NAMALWA (cell line): ENCODE measurements around the gene FAM241A.
"Not testable (repeated sequence)": the region's sequence is repeated elsewhere in the genome, so short reads cannot be mapped to it uniquely, and the experiment has no call there.

ENCODE experiments used
- DNase-seq: peaks from one replicate; pipeline ENCODE4 v3.0.0-alpha.2; 2015; ENCODE audit warnings: low spot score

FAM241A gene

GRCh38 chr4:112145326-112145789 is at the start of gene FAM241A:
TSS of gene FAM241A (plus strand) at chr4:112145454. CDS start at chr4:112145581, 127 bp downstream.
- peak; percentile 89 for DNase-seq

DNA sequence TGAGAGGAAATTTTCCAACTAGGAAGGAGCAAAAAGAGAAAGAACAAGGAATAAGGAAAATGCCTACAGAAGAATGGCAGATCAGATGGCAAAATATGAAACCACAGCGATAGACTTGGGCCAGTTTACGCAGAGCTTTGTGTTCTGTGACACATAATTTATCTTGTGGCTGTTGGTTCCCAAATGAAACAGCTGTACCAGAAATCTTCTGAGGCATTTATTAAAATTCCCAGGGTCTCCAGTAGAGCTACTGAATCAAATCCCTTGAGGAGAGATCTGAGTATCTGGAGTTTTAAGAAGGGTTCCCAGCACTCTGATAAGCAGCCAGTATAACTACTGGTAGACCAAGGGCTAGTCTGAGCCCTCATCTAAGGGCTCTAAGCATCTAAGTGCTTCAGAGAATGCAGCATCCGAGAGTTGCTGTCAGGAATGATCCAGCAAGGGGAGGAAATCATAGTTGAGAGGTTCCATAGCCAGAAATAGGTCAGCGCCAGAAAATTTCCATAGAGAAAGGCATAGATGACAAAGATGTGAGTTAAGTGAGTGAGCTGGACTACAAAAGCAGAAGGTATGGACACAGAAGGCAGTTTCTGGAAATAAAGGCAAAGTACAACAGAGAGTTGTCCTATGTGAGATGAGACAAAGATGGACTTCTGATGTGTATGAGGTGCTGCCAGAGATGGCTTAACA is 46.3 kb upstream of the FAM241A start:
- no peak for DNase-seq

DNA sequence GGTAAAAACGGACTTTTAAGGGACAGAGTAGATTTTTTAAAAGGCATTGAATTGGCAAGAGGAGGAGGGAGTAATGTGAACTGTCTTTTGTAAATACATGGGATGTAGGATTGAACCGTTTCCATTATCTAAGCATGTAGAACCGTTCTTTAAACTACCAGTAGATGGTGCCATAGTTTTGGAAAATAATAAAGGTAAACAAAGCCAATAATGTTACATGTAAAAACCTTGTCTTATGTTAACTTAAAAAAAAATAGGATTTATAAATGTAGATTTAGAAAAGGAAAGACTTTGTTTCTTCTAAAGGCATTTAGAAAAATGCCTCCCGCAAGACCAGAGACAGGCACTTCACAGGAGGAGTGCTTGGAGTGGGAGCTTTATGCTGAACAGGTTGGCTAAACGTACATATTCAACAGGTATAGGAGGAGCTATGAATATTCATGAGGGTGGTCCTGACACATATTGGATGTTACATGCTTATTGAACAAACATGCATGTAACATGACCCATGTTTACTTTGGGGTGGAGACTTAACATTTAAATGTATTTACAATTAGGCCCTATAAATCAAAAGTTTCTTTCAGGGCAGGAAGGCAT is 45.5 kb upstream of the FAM241A start:
- peak; percentile 79 for DNase-seq

GRCh38 chr4:112102875-112103370 is 42.3 kb upstream of the FAM241A start:
- no peak for DNase-seq

GRCh38 chr4:112105201-112105969 is 39.9 kb upstream of the FAM241A start:
- DNase-seq = no peak

GRCh38 chr4:112109360-112110058 is 35.7 kb upstream of the FAM241A start:
- peak; percentile 17 for DNase-seq

DNA sequence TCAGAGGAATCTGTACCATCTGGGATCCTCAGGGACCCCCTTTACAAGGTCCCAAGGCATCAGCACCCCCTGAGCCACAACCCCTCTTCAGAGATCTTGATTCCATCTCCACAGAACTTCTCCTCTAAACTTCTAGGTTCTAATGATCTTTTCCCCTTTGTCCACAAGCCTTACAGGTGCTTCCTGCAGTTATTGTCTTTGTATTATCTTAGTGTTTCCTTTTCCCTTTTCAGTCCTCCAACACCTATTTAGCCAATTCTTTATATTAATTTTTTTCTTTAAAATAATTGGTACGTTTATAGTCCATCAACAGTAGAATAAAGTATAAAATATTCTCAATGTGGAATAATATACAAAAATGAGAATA is 35.2 kb upstream of the FAM241A start:
- no peak for DNase-seq

DNA sequence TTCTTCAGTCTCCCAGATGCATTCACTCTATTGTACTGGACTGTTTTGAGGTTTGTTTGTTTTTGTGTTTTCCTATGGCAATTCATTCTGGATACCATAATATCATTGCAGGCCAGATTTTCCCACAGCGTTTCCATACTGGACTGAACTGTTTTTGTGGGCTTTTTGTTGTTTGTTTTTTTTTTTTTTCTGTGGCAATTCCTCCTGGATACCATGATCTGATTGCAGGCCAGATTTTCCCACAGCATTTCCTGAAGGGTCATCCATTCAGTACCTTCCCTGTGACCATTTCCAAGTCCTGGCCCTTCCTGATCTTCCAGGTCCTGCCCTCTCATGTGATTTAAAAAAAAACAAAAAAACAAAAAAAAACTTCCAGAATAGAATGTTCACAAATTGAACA is 33.9 kb upstream of the FAM241A start:
- DNase-seq = no peak

- DNase-seq = not testable (repeated sequence)
These were observed 33.2 kb upstream of the FAM241A start for GRCh38 chr4:112112095-112112494.

- no peak for DNase-seq
These were observed 32.6 kb upstream of the FAM241A start for GRCh38 chr4:112112590-112113170.

DNA sequence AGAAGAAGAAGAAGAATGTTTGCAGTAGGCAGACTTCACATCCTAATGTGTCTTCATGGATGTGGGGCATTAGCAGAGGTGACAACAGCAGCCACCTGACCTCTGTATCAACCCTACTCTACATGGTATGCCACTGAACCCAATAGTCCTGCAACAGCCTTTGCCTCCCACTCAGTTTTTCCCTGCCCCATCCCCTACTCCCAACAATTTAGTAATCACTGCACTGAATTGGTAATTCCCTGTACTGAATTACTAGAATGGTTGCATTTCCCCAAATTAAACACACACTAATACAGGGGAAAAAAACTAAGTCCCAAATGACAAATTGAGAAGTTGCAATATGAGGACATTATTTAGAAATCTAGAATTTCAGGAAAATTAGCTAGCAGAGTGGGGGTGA is 31.4 kb upstream of the FAM241A start:
- no peak for DNase-seq

- no peak for DNase-seq
These were observed 30.8 kb upstream of the FAM241A start for GRCh38 chr4:112114452-112114851.

DNA sequence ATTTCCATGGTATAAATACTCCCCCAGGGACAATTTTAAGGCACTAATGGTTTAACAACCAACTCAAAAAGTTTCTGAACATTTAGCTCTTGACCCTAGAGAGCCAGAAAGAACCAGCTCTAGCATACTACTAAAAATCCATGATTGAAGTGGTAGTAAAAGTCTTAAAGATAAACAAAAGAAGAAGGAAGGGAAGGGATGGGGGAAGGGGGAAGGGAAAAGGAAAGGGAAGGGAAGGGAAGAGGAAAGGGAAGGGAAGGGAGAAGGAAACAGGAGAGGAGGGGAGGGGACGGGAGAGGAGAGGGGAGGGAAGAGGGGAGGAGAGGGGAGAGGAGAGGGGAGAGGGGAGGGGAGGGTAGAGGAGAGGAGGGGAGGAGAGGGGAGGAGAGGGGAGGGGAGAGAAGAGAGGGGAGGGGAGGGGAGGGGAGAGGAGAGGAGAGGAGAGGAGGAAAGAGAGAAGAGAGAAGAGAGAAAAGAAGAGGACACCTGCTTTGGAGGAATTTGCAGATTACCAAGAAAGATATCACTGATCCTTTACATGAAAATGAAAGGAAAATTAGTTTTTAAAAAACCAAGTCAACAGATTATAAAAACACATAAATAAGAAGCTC is 26.4 kb upstream of the FAM241A start:
- no peak for DNase-seq

DNA sequence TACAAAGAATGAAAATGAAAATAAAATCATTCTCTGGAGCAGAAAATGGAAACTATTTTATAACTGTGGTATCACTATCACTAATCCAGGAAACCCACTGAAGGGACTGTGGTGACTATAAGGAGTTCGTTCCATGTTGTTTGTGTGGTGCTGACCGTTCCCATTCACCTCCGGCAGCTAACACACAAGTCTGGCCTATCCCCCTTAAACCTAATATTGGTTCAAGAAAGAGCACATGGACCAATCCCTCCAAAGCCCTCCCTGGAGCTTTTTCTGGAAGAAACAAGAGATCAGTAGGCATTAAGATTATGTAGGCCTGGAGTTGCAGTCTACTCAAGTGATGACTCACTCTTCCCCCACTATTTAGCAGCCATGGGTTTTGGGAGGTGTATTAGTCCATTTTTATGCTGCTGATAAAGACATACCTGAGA is 25.9 kb upstream of the FAM241A start:
- no peak for DNase-seq

GRCh38 chr4:112120021-112120420 is 25.2 kb upstream of the FAM241A start:
- no peak for DNase-seq

GRCh38 chr4:112125416-112125815 is 19.8 kb upstream of the FAM241A start:
- DNase-seq = no peak

DNA sequence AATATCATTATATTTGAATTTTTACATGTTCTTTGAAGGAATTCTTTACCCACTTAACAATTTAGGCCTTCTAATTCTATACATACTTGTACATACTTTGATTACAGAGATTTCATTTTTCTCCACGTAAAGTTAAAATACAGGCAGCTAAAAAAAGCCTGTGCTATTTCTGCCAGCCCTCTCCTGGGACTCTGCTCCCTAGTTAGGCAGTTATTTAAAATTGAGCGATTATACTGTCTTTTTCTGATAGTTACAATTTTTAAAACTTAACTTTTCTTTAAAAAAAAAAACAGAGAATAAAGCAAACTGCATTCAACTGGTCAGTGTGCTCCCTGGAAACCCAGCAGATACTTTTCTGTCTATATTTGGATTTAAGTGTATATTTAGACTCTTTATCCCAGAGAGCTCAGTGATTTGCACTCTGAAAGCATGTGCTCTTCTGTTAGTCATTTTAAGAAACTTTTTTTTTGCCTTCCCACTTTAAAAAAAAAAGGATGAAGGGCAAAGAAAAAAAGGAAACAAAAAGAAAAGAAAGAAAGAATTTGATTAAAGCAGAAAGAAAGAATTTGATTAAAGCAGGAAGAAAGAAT is 18.1 kb upstream of the FAM241A start:
- peak; percentile 23 for DNase-seq

- DNase-seq = peak; percentile 40
These were observed 17.5 kb upstream of the FAM241A start for GRCh38 chr4:112127803-112128202.

- DNase-seq = peak; percentile 61
These were observed 16.8 kb upstream of the FAM241A start for GRCh38 chr4:112128452-112128851.

- no peak for DNase-seq
These were observed 14.3 kb upstream of the FAM241A start for GRCh38 chr4:112130906-112131305.

DNA sequence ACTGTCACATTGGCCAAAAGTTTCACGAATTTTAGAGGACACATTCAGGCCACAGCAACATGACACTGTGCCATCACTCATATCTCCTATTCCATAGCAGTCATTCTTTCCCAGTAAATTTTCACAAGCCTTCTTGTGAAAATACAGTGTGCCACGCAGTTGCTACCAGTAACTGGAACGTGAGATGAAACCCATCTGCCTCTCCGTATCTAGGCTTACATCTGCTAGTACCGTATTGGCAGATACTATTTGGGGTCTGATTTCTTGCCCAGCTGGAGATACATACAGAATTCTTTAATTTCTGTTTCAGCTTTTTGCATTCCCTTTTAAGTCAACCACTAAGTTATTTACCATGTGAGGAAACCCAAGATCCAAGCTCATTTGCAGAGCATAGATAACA is 8.7 kb upstream of the FAM241A start:
- no peak for DNase-seq
